ENCODE measurements around the gene CYP19A1. TPM values are rescaled to one million over a fixed set of nuclear protein-coding genes. Genes with fewer than 3 reads are reported as not detected.
"Not testable (repeated sequence)": the region's sequence is repeated elsewhere in the genome, so short reads cannot be mapped to it uniquely, and the experiment has no call there.

Gene CYP19A1
- total RNA-seq, 1 donor from 2014 or later = not detected

DNA sequence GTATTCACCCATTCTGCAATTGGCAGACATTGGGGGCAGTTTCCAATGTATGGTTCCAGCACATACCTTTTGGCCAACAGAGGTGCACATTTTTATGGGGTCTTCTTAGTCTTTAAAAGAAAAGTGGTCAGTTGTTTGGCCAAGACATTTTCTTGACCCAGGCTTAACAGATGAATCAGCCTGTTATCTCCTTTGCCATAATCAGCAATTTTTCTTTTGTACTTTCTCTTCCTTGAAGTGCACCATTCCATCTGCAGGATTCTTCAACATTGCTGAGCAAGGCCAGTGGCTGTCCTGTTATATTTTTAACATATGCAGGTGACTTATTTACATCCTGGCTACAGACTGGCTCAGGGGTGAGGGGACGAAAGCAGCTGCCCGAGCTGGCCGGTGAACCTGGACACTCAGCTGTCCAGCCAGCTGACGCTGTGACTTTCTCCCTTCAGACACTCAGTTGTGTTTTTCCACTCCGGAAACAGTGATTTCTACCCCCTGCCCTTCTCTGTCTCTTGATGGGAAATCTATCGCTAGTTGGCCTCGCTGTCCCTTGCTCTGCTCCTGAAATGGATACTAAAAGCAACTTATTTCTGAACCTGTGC is 147.2 kb downstream of the CYP19A1 start:
- TF ChIP-seq, protein P1, sequence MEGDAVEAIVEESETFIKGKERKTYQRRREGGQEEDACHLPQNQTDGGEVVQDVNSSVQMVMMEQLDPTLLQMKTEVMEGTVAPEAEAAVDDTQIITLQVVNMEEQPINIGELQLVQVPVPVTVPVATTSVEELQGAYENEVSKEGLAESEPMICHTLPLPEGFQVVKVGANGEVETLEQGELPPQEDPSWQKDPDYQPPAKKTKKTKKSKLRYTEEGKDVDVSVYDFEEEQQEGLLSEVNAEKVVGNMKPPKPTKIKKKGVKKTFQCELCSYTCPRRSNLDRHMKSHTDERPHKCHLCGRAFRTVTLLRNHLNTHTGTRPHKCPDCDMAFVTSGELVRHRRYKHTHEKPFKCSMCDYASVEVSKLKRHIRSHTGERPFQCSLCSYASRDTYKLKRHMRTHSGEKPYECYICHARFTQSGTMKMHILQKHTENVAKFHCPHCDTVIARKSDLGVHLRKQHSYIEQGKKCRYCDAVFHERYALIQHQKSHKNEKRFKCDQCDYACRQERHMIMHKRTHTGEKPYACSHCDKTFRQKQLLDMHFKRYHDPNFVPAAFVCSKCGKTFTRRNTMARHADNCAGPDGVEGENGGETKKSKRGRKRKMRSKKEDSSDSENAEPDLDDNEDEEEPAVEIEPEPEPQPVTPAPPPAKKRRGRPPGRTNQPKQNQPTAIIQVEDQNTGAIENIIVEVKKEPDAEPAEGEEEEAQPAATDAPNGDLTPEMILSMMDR (conservative IDR thresholded peaks at IDR 0.05; ENCODE audit: low read depth, low read length) = no peak
- no peak for DNase-seq (ENCODE audit: low read depth)
- no peak overlapping the region for H3K4me3 ChIP-seq (ENCODE audit: low read depth, low read length)

DNA sequence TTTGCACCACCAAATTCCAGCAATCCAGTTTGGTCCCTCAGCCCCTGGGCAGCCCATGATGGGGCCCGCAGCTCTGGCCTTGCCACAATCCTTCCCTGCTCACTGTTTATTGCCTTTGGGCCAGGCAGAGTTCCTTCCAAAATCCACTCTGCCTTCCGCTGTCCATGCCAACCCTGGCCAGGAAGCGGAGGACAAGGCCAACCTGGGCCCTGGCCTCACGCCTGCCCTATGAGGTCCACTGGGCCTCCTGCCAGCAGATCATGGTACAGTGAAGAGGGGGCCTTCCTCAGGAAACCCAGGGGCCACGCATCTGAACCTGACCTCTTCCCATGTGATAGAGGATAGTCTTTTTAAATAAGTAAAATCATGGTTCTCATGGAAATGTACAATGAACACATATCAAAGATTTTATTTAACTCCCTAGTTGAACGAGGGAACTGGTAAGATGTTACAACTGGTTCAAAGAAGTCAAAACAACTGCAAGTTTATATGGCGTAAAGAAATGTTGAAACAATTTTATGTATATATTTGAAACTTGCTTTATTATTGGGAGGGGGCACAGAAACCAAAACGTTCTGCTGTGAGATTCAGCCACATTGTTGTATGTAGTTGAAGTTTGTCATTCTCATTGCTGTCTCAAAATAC is 147.8 kb downstream of the CYP19A1 start:
- DNase-seq (ENCODE audit: low read depth) = no peak
- TF ChIP-seq, protein P1 (conservative IDR thresholded peaks at IDR 0.05; ENCODE audit: low read depth, low read length) = no peak
- H3K4me3 ChIP-seq (ENCODE audit: low read depth, low read length) = no peak overlapping the region

DNA sequence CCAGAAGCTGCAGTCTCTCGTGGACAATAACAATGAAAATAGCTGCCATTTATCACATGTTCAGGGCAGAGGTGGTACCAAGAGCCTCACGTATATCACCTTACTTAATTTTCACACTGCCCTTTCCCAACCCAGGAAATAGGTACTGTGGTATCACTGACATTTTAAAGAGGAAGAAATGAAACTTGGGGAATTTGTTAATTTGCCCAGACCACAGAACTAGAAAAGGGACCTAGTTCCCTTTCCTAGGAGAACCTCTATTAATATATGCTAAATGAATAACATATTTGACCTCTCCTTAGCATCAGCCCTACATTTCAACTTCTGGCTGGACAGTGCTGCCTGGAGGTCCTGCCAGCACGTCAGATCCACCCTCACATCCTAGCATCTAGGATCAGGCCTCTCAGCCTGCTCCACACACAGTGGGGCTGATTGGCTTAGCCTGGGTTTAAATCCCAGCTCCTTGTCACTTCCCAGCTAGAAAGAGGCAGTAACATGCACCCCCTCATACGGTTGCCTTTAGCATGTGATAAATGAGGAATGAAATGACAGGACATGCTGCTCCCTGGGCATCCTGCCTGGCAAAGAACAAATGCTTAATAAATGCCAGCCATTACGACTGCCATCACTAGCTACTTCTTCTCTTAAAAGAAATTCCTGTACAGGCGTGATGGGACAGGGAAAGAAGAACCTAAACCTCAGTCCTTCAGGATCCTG is 148.6 kb downstream of the CYP19A1 start:
- no peak overlapping the region for H3K4me3 ChIP-seq (ENCODE audit: low read depth, low read length)
- TF ChIP-seq, protein P1 (conservative IDR thresholded peaks at IDR 0.05; ENCODE audit: low read depth, low read length) = no peak
- no peak for DNase-seq (ENCODE audit: low read depth)

DNA sequence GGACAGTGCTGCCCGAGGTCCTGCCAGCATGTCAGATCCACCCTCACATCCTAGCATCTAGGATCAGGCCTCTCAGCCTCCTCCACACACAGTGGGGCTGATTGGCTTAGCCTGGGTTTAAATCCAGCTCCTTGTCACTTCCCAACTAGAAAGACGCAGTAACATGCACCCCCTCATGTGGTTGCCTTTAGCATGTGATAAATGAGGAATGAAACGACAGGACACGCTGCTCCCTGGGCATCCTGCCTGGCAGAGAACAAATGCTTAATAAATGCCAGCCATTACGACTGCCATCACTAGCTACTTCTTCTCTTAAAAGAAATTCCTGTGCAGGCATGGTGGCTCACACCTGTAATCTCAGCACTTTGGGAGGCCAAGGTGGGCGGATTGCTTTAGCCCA is 149.6 kb downstream of the CYP19A1 start:
- not testable (repeated sequence) for DNase-seq (ENCODE audit: low read depth); H3K4me3 ChIP-seq (ENCODE audit: low read depth, low read length)

DNA sequence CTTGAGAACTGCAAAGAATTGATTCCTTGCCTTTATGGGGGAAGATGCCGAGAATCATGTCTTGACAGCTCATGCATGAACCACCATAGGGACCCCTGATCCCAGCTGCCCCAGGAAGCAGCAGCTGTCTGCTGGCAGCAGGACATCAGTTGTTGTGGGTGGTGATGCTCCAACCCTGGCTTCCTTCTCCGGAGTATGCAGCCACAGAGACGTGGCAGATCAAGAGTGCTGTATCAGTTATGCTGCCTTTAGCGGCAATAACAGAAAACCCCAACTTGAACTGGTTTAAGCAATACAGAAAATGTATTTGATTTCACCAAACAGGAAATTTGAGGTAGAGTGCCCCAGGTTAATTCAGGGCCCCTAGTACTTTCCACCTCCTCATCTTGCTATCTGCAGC is 151.5 kb downstream of the CYP19A1 start:
- TF ChIP-seq, protein P1 (conservative IDR thresholded peaks at IDR 0.05; ENCODE audit: low read depth, low read length) = no peak
- no peak for DNase-seq (ENCODE audit: low read depth)

DNA sequence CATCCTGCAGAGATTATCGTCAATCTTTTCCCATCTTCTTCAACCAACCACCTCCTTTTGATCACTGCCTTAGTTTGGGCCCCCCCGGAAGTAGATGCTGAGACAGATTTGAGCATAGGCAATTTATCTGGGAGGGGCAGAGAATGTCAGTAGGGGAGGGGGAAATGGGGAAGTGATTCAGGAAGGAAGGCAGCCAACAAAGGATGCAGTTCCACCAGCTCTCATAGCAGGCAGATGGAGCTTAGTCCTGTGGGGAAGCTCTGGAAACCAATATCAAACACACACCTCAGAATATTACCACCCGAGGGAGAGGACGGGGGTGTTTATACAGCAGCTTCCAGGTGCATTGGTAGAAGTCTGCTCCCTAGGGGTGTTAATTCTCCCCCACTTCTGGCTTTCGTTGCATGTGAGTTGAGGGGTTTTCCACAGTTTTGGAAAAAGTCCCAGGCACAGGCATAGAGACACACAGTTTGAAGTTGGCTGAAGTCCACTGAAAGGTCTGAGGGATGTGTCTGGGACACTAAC is 152.2 kb downstream of the CYP19A1 start:
- no peak overlapping the region for H3K4me3 ChIP-seq (ENCODE audit: low read depth, low read length)
- TF ChIP-seq, protein P1 (conservative IDR thresholded peaks at IDR 0.05; ENCODE audit: low read depth, low read length) = no peak
- no peak for DNase-seq (ENCODE audit: low read depth)

More for the DNA sequence above, 151.5 kb downstream of the CYP19A1 start:
- H3K4me3 ChIP-seq (ENCODE audit: low read depth, low read length) = no peak overlapping the region
